ENCODE results near the gene FARP2. TPM values are rescaled to one million over a fixed set of nuclear protein-coding genes. Genes with fewer than 3 reads are reported as not detected.
"Not testable (repeated sequence)": the region's sequence is repeated elsewhere in the genome, so short reads cannot be mapped to it uniquely, and the experiment has no call there.

FARP2 gene
- total RNA-seq, 1 donor from 2014 or later: 67.7 TPM

DNA sequence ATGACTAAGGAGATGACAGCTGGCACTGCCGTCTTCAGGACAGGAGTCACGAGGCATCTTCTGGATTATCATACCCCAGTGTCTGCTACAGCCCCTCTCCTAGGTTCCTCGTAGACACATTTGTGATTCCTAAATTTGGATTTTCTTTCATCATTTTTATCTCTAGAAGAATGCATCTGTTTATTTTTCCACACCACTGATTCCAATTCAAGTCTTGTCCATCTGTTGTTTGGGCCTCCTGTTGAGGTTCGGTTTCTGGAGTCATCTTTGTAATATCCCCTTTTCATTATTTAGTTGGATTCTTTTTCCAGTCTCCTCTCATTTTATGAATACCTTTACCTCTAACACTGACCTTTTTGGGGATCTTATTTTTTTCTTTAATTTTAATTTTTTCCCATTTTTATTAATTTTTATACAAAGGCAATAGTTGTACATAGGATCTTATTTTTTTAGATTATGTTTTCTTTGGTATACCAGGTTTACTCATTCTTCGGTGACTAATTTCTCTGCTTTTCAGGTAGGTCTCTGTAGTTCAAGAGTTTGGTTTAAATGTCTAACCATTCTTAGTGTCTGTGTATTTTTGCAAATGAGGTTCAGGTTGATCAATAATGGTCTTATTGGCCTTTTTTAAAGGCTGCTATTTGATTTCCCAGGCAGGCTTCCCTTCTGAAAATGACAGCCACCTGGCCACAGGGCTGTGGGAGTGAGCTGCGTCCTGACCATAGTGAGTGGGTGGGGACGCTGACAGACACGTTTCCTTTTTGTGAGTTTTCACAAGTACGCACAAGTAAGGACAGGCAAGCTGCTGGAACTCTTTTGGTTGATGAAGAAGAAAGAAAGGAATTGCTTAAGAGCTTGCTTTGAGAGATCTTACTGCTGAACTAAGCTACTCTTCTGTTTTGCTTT is 34.5 kb downstream of the FARP2 start:
- Mint-ChIP-seq H3K27ac (ENCODE audit: unreplicated experiment) (peak overlapping the region; percentile 69), H3K27me3 (ENCODE audit: unreplicated experiment) (no peaks in the 10 kb centered on the region), H3K9me3 (ENCODE audit: unreplicated experiment) (peaks cover 15% of the 10 kb centered on the region), H3K4me3 (ENCODE audit: unreplicated experiment) (peak overlapping the region; percentile 55), H3K36me3 (ENCODE audit: unreplicated experiment) (no peaks in the 10 kb centered on the region), H3K4me1 (ENCODE audit: low read depth, unreplicated experiment) (peaks cover 39% of the 10 kb centered on the region)
- TF ChIP-seq, protein P1, sequence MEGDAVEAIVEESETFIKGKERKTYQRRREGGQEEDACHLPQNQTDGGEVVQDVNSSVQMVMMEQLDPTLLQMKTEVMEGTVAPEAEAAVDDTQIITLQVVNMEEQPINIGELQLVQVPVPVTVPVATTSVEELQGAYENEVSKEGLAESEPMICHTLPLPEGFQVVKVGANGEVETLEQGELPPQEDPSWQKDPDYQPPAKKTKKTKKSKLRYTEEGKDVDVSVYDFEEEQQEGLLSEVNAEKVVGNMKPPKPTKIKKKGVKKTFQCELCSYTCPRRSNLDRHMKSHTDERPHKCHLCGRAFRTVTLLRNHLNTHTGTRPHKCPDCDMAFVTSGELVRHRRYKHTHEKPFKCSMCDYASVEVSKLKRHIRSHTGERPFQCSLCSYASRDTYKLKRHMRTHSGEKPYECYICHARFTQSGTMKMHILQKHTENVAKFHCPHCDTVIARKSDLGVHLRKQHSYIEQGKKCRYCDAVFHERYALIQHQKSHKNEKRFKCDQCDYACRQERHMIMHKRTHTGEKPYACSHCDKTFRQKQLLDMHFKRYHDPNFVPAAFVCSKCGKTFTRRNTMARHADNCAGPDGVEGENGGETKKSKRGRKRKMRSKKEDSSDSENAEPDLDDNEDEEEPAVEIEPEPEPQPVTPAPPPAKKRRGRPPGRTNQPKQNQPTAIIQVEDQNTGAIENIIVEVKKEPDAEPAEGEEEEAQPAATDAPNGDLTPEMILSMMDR (IDR thresholded peaks at IDR 0.05; ENCODE audit: partially characterized antibody, unreplicated experiment): no peak
- no peak for DNase-seq

GRCh38 chr2:241391892-241392665 is 36.0 kb downstream of the FARP2 start:
- peaks cover 4% of the 10 kb centered on the region for H3K9me3 Mint-ChIP-seq (ENCODE audit: unreplicated experiment)
- H3K27me3 Mint-ChIP-seq (ENCODE audit: unreplicated experiment): no peaks in the 10 kb centered on the region
- H3K27ac Mint-ChIP-seq (ENCODE audit: unreplicated experiment): no peak overlapping the region
- TF ChIP-seq, protein P1 (IDR thresholded peaks at IDR 0.05; ENCODE audit: partially characterized antibody, unreplicated experiment): no peak
- DNase-seq: no peak
- H3K36me3 Mint-ChIP-seq (ENCODE audit: unreplicated experiment): no peaks in the 10 kb centered on the region
- H3K4me3 Mint-ChIP-seq (ENCODE audit: unreplicated experiment): no peak overlapping the region
- H3K4me1 Mint-ChIP-seq (ENCODE audit: low read depth, unreplicated experiment): peaks cover 25% of the 10 kb centered on the region

- H3K9me3 Mint-ChIP-seq (ENCODE audit: unreplicated experiment); H3K27me3 Mint-ChIP-seq (ENCODE audit: unreplicated experiment); H3K4me3 Mint-ChIP-seq (ENCODE audit: unreplicated experiment); H3K27ac Mint-ChIP-seq (ENCODE audit: unreplicated experiment); H3K36me3 Mint-ChIP-seq (ENCODE audit: unreplicated experiment); DNase-seq: not testable (repeated sequence)
- peaks cover 24% of the 10 kb centered on the region for H3K4me1 Mint-ChIP-seq (ENCODE audit: low read depth, unreplicated experiment)
These were observed 36.7 kb downstream of the FARP2 start for GRCh38 chr2:241392753-241393152.

DNA sequence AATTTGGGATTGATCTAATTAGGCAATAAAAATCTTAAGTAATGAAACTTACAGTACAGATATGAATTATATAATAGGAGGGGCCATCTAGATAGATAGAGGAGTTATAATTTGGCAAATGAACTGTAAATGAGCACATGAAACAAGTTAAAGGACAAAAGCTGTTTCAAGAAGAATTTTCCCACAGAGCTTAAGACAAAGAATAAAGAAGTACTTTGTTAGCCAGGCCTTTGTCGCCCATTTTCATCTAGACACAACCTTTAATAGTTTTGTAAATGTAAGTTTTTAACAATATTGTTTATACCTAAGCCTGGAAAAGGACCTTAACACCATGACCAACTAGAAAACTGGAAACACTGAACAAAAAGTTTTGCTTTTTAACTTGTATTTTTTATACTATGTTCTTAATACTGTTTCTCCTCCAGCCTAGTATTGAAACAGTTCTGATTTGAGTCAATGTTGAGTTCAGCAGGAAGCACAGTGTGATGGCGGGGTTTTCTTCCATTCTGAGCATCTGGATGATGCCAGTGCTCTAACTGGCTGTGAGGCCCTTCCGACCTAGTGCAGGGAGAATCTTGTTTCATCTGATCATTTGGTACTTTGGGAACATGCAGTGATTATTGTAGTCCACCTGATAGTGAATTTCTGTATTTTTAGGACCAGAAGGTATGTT is 37.6 kb downstream of the FARP2 start:
- no peak for DNase-seq
- H3K27ac Mint-ChIP-seq (ENCODE audit: unreplicated experiment): no peak overlapping the region
- H3K4me1 Mint-ChIP-seq (ENCODE audit: low read depth, unreplicated experiment): peaks cover 24% of the 10 kb centered on the region
- H3K4me3 Mint-ChIP-seq (ENCODE audit: unreplicated experiment): no peak overlapping the region
- peaks cover 2% of the 10 kb centered on the region for H3K9me3 Mint-ChIP-seq (ENCODE audit: unreplicated experiment)
- TF ChIP-seq, protein P1 (IDR thresholded peaks at IDR 0.05; ENCODE audit: partially characterized antibody, unreplicated experiment): no peak
- no peaks in the 10 kb centered on the region for H3K36me3 Mint-ChIP-seq (ENCODE audit: unreplicated experiment)
- H3K27me3 Mint-ChIP-seq (ENCODE audit: unreplicated experiment): no peaks in the 10 kb centered on the region

DNA sequence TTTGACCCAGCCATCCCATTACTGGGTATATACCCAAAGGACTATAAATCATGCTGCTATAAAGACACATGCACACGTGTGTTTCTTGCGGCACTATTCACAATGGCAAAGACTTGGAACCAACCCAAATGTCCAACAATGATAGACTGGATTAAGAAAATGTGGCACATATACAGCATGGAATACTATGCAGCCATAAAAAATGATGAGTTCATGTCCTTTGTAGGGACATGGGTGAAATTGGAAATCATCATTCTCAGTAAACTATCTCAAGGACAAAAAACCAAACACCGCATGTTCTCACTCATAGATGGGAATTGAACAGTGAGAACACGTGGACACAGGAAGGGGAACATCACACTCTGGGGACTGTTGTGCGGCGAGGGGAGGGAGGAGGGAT is 40.7 kb downstream of the FARP2 start:
- H3K27me3 Mint-ChIP-seq (ENCODE audit: unreplicated experiment); H3K4me1 Mint-ChIP-seq (ENCODE audit: low read depth, unreplicated experiment); DNase-seq; H3K27ac Mint-ChIP-seq (ENCODE audit: unreplicated experiment); H3K4me3 Mint-ChIP-seq (ENCODE audit: unreplicated experiment); H3K9me3 Mint-ChIP-seq (ENCODE audit: unreplicated experiment); H3K36me3 Mint-ChIP-seq (ENCODE audit: unreplicated experiment): not testable (repeated sequence)
